ENCODE measurements around the gene SH2D7. TPM values are rescaled to one million over a fixed set of nuclear protein-coding genes. Genes with fewer than 3 reads are reported as not detected.

SH2D7 gene
- total RNA-seq, 1 experiment from 2014 or later = not detected

DNA sequence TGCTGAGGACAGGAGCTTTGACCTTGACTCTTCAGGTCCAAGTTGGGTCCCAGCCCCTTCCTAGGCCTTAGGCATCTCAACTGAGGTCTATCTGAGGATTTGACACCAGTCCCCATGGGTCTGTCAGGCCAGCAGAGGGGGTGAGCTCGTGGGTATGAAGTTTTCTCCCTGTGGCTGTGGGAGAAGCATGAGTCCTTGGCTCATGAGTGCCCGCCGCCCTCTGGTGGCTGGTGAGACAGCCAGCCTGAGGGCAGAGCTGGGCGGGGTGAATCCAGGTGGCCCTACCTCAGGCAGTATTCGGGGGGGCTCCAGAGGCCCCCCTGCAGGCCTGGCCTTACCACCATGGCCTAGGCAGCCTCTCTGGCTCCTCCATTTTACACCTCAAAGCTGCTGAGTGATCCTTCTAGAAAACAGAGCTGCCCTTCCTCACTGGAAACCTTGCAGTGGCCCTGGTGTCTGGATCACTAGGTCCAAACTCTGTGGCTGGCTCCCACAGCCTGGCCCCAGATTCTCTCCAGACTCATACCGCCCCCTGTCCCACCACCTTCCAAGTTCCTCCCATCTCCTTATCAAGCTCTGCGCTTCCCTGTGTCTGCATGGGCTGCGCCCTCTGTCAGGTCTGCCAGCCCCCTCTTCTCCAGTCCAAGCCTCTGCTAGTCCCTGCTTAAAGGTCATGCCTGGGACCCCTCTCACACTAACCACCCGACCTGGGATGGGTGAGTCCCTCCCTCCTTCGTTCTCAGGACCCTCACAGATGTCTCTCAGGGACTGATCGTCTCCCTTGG, 16.1 kb downstream of the SH2D7 start:
- H3K9me3 ChIP-seq (ENCODE audit: control insufficient read depth, insufficient read depth, low read depth, low read length) = no peaks in the 10 kb centered on the region
- intact Hi-C loops (cut with micrococcal nuclease; ENCODE audit: unreplicated experiment) = loop anchor here (1.0 to 2.0 kb wide), 3 partner anchors 108 to 150 kb away; no protein-coding TSS in a partner anchor
- H3K4me3 ChIP-seq (ENCODE audit: low read depth in 2 of 2, low read length in 2 of 2) = no peak overlapping the region
- DNase-seq (ENCODE audit: low read depth, low spot score) = peak; percentile 38
- TF ChIP-seq, protein P1, sequence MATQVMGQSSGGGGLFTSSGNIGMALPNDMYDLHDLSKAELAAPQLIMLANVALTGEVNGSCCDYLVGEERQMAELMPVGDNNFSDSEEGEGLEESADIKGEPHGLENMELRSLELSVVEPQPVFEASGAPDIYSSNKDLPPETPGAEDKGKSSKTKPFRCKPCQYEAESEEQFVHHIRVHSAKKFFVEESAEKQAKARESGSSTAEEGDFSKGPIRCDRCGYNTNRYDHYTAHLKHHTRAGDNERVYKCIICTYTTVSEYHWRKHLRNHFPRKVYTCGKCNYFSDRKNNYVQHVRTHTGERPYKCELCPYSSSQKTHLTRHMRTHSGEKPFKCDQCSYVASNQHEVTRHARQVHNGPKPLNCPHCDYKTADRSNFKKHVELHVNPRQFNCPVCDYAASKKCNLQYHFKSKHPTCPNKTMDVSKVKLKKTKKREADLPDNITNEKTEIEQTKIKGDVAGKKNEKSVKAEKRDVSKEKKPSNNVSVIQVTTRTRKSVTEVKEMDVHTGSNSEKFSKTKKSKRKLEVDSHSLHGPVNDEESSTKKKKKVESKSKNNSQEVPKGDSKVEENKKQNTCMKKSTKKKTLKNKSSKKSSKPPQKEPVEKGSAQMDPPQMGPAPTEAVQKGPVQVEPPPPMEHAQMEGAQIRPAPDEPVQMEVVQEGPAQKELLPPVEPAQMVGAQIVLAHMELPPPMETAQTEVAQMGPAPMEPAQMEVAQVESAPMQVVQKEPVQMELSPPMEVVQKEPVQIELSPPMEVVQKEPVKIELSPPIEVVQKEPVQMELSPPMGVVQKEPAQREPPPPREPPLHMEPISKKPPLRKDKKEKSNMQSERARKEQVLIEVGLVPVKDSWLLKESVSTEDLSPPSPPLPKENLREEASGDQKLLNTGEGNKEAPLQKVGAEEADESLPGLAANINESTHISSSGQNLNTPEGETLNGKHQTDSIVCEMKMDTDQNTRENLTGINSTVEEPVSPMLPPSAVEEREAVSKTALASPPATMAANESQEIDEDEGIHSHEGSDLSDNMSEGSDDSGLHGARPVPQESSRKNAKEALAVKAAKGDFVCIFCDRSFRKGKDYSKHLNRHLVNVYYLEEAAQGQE (IDR thresholded peaks at IDR 0.05; ENCODE audit: insufficient read depth in 1 of 2, low read depth in 2 of 2, low read length in 1 of 2) = no peak
- TF ChIP-seq SIN3A (IDR thresholded peaks at IDR 0.05; ENCODE audit: borderline replicate concordance, insufficient read depth, low read depth, low read length) = no peak
- TF ChIP-seq, protein P2, sequence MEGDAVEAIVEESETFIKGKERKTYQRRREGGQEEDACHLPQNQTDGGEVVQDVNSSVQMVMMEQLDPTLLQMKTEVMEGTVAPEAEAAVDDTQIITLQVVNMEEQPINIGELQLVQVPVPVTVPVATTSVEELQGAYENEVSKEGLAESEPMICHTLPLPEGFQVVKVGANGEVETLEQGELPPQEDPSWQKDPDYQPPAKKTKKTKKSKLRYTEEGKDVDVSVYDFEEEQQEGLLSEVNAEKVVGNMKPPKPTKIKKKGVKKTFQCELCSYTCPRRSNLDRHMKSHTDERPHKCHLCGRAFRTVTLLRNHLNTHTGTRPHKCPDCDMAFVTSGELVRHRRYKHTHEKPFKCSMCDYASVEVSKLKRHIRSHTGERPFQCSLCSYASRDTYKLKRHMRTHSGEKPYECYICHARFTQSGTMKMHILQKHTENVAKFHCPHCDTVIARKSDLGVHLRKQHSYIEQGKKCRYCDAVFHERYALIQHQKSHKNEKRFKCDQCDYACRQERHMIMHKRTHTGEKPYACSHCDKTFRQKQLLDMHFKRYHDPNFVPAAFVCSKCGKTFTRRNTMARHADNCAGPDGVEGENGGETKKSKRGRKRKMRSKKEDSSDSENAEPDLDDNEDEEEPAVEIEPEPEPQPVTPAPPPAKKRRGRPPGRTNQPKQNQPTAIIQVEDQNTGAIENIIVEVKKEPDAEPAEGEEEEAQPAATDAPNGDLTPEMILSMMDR (IDR thresholded peaks at IDR 0.05) = peak; percentile 95
- CTCF ChIA-PET = interaction anchor here (0.6 to 2.3 kb wide), 13 partner anchors 22 to 160 kb away, joined by 3 to 17 read pairs (median 4); partner anchors contain the start of gene CIB2
- POLR2A ChIA-PET = no interaction called here
- H3K4me1 ChIP-seq (ENCODE audit: control insufficient read depth, insufficient read depth, low read length) = no peaks in the 10 kb centered on the region
- ATAC-seq = peak; percentile 92
- H3K36me3 ChIP-seq (ENCODE audit: control insufficient read depth, insufficient read depth, low read length) = no peaks in the 10 kb centered on the region
- in situ Hi-C loops (cut with HindIII; ENCODE audit: low pct_unique_long_range_greater_than_20kb, low sequenced_read_pairs) = no loop called here
- no peak overlapping the region for H3K27ac ChIP-seq (ENCODE audit: low read length)
- no peaks in the 10 kb centered on the region for H3K27me3 ChIP-seq (ENCODE audit: control insufficient read depth, insufficient read depth, low read length)
- BruUV-seq (replicated peaks) = no TSS peak

DNA sequence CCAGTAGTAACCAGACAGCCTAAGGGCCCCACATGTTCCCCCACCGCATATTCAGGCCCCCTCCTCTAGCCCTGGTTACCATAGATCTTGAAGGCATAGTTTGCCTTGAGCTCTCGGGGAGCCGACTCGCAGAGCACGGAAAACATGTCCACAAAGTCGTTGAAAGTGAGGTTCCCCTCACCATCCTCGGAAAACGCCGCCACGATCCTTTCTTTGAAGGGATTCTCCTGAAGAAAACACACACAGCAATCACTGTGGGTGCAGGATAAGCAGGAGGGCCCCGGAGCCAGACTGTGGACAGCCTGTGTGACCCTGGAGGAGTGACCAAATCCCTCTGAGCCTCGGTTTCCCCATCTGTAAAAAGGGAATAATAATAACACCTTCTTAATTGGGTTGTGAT, 16.8 kb downstream of the SH2D7 start:
- ChIA-PET POLR2A (no interaction called here), CTCF (interaction anchor here (0.6 to 2.3 kb wide), 7 partner anchors 61 to 150 kb away, joined by 3 to 17 read pairs (median 7); no protein-coding TSS in a partner anchor)

More for the DNA sequence above, 16.8 kb downstream of the SH2D7 start:
- ATAC-seq = no peak
- intact Hi-C loops (cut with micrococcal nuclease; ENCODE audit: unreplicated experiment) (loop anchor here (2.0 kb wide), 1 partner anchor 150 kb away; no protein-coding TSS in a partner anchor), in situ Hi-C loops (cut with HindIII; ENCODE audit: low pct_unique_long_range_greater_than_20kb, low sequenced_read_pairs) (no loop called here)
- TF ChIP-seq POLR2AphosphoS5 (IDR thresholded peaks at IDR 0.05; ENCODE audit: low read depth, low read length) = no peak
- TF ChIP-seq, protein P2 (IDR thresholded peaks at IDR 0.05) = no peak
- TF ChIP-seq, protein P1 (IDR thresholded peaks at IDR 0.05; ENCODE audit: insufficient read depth in 1 of 2, low read depth in 2 of 2, low read length in 1 of 2) = no peak
- no peak for TF ChIP-seq TCF7L2 (IDR thresholded peaks at IDR 0.05; ENCODE audit: low read depth, low read length)
- TF ChIP-seq SIN3A (IDR thresholded peaks at IDR 0.05; ENCODE audit: borderline replicate concordance, insufficient read depth, low read depth, low read length) = no peak
- no peak for DNase-seq (ENCODE audit: low read depth, low spot score)
- Histone ChIP-seq H3K27ac (ENCODE audit: low read length) (no peak overlapping the region), H3K4me1 (ENCODE audit: control insufficient read depth, insufficient read depth, low read length) (no peaks in the 10 kb centered on the region), H3K9me3 (ENCODE audit: control insufficient read depth, insufficient read depth, low read depth, low read length) (no peaks in the 10 kb centered on the region), H3K36me3 (ENCODE audit: control insufficient read depth, insufficient read depth, low read length) (no peaks in the 10 kb centered on the region), H3K4me3 (ENCODE audit: low read depth in 2 of 2, low read length in 2 of 2) (no peak overlapping the region), H3K27me3 (ENCODE audit: control insufficient read depth, insufficient read depth, low read length) (no peaks in the 10 kb centered on the region)
- BruUV-seq (replicated peaks) = no TSS peak

Measured in Panc1 (cell line).